Measurements from ENCODE around the gene CLCA2.

CLCA2 gene

GRCh38 chr1:86423873-86424272 lies at the start of gene CLCA2:
CLCA2 (plus strand) TSS chr1:86424171; CDS start chr1:86424248, 77 bp downstream.
- DNase-seq (ENCODE audit: low read depth, low spot score): no peak

- no peak for DNase-seq (ENCODE audit: low read depth, low spot score)
Observed at GRCh38 chr1:86375688-86376087, 48.3 kb upstream of the CLCA2 start.

- DNase-seq (ENCODE audit: low read depth, low spot score): no peak
Observed at GRCh38 chr1:86377341-86377740, 46.6 kb upstream of the CLCA2 start.

GRCh38 chr1:86378813-86379212 lies 45.2 kb upstream of the CLCA2 start:
- DNase-seq (ENCODE audit: low read depth, low spot score): no peak

GRCh38 chr1:86380257-86380861 lies 43.6 kb upstream of the CLCA2 start:
- no peak for DNase-seq (ENCODE audit: low read depth, low spot score)

- DNase-seq (ENCODE audit: low read depth, low spot score): no peak
Observed at GRCh38 chr1:86381223-86381622, 42.7 kb upstream of the CLCA2 start.

- no peak for DNase-seq (ENCODE audit: low read depth, low spot score)
Observed at GRCh38 chr1:86382878-86383277, 41.1 kb upstream of the CLCA2 start.

- DNase-seq (ENCODE audit: low read depth, low spot score): no peak
Observed at GRCh38 chr1:86387916-86388627, 35.9 kb upstream of the CLCA2 start.

- no peak for DNase-seq (ENCODE audit: low read depth, low spot score)
Observed at GRCh38 chr1:86388777-86389176, 35.2 kb upstream of the CLCA2 start.

- DNase-seq (ENCODE audit: low read depth, low spot score): no peak
Observed at GRCh38 chr1:86389307-86389706, 34.7 kb upstream of the CLCA2 start.

- DNase-seq (ENCODE audit: low read depth, low spot score): no peak
Observed at GRCh38 chr1:86394416-86394815, 29.6 kb upstream of the CLCA2 start.

GRCh38 chr1:86395751-86396497 lies 28.0 kb upstream of the CLCA2 start, which contains the start of gene ODF2L:
ODF2L (minus strand) TSS chr1:86396323; CDS start chr1:86387027, 9,296 bp downstream.
- DNase-seq (ENCODE audit: low read depth, low spot score): peak; percentile 71

- DNase-seq (ENCODE audit: low read depth, low spot score): no peak
Observed at GRCh38 chr1:86396498-86396890, 27.5 kb upstream of the CLCA2 start.

GRCh38 chr1:86409416-86410021 lies 14.5 kb upstream of the CLCA2 start:
- no peak for DNase-seq (ENCODE audit: low read depth, low spot score)

- DNase-seq (ENCODE audit: low read depth, low spot score): no peak
Observed at GRCh38 chr1:86410879-86411278, 13.1 kb upstream of the CLCA2 start.

GRCh38 chr1:86416343-86416742 lies 7.6 kb upstream of the CLCA2 start:
- DNase-seq (ENCODE audit: low read depth, low spot score): no peak

- no peak for DNase-seq (ENCODE audit: low read depth, low spot score)
Observed at GRCh38 chr1:86419277-86419903, 4.6 kb upstream of the CLCA2 start.

- DNase-seq (ENCODE audit: low read depth, low spot score): no peak
Observed at GRCh38 chr1:86421601-86422280, 2.2 kb upstream of the CLCA2 start.

GRCh38 chr1:86423473-86423872 lies 498 bp upstream of the CLCA2 start:
- DNase-seq (ENCODE audit: low read depth, low spot score): no peak

- DNase-seq (ENCODE audit: low read depth, low spot score): no peak
Observed at GRCh38 chr1:86429122-86429725, 5.3 kb downstream of the CLCA2 start.

GRCh38 chr1:86429835-86430234 lies 5.9 kb downstream of the CLCA2 start:
- no peak for DNase-seq (ENCODE audit: low read depth, low spot score)
